Hypothalamus (tissue), 51 donors: ENCODE measurements around the gene ZSCAN26.
A peak's percentile ranks its signal among the peaks of the same experiment; 100 is the strongest.

Experiments
- DNase-seq, 51 donors: peaks; one replicate each; lab custom pipeline; 2025; lab: John Stamatoyannopoulos, UW

ZSCAN26 gene

DNA sequence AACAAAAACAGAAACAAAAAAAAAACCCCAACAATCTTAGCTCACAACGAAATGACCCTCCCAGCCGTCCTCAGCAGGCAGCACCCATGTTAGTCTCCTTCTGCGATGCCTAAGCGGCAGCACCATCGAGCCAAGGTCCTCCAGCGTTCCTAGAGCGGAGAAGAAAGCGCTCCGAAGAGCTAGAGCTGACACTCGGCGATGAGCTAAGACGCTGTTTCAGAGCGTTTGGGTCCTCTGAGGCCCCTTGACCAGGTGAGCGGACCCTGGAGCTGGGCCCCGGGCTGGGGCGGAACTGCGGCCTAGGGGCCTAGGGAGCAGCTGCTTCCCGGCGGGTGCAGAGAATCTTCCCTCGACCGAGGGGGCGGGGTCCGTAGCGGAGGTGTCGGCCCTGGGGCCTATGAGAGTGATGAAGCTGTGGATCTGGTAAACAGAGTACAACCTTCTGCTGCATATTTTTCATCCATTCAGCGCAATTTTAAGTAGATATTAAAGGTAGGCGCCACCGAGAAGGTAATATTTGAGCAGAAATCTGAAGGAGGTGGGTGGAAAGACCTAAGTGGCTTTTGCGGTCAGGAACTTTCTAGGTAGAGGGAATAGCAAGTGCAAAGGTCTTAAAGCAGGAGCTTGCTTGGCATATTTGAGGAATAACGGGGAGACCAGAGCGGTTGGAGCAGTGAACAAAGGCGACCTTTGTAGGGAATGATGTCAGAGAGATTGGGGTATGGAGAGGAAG lies at the start of gene ZSCAN26:
ZSCAN26 (plus strand) TSS at position 182 of the 733 bp plus-strand sequence. CDS start 4,777 bp downstream, outside the sequence.
- peak; percentile 23 to 96 (median 67) for DNase-seq

DNA sequence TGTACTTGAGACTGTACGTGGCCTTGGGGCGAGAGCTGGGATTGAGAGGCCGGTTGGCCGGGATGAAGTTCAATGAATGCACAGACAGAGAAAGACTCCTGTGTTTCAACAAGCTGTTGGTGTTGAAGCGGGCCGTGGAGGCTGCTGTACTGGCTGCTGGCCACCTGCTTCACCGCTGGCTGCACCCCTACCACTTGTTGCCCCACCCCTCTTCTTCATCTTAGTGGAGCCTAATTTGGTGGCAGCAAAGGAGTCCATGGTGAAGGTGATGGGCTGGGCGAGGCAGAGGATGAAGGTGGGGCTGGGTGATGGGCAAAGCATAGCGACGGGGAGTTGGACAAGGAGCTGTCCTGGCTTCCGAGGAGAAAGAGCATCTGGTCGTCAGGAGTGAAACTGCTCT lies 49.1 kb upstream of the ZSCAN26 start:
- no peak for DNase-seq

DNA sequence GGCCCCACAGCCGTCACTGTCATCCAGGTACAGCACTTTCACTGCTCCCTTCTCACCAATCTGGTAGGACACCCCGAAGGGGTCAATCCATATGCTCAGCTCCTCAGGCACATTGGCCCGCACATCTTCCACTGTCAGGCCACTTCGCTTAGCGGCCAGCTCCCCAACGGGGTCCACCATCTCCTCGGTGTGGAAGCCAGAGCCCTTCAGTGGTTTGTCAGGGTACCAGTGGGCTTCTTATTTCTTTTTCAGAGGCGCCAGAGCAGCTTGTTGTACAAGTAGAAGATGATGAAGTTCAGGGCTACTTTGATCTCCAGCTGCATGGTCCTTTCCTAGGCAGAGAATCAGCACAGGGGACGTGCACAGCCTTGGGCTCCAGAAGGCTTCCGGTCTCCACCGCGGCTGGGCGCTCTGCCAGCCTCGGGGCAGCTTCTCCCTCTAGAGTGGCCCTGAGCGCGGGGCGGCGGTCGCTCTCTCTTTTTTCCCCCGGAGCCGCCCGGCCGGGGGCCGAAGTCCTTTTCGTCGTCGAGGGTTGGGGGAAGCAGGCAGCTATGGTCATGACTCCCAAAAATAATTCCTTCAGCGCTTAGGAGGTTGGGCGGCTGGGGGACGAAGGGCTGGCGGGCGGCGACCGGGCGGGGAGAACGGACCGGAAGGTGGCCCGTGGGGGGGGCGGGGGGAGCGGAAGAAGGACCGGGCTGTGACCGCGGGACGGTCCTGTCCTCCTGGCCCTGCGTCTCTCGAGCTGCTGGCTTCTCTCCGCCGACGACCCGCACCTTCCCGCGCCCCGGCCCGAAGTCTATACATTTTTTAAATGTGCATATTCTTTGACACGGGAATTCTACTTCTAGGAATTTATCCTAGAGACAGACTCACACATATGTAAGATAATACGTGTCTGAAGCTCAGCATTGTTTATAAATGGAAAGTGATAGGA lies 48.4 kb upstream of the ZSCAN26 start:
- peak in 47 of 51 donors; percentile 6 to 77 (median 42) for DNase-seq

DNA sequence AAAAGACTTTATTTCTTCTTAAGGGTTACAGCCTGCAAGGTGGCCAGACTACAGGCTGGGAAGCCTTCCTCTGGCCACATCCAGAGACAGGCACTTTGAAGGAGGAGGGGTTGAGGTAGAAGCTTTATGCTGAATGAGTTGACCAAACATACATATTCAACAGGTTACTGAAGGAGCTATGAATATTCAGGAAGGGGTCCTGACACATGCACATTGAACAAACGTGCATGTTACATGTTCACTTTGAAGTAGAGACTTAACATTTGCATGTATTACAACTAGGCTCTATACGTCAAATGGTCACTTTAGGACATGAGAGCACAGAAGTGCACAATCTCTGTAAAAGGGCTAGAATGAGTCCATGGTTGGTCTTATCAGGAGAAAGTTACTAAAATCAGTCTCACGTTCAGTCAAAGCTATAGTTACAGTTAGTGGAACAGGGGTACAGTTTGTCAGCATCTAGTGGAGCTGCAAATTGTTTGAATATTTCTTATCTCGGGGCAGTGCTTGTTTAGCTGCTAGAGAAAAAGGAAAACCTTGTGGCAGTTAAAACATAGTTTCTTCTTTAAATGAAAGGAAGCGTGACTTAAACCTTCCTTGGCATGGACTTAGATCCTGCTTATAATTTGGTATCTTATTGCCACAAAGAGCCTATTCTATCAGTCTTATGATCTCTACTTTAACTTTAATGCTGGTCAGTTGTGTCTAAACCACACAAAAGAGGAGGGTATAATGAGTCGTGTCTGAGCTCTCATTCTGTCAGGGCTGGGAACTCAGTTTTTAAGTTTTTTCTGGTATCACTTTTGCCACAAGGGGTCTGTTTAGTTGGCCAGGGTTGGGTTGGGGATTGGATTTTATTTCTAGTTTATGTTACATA lies 46.4 kb upstream of the ZSCAN26 start:
- DNase-seq, result no peak

DNA sequence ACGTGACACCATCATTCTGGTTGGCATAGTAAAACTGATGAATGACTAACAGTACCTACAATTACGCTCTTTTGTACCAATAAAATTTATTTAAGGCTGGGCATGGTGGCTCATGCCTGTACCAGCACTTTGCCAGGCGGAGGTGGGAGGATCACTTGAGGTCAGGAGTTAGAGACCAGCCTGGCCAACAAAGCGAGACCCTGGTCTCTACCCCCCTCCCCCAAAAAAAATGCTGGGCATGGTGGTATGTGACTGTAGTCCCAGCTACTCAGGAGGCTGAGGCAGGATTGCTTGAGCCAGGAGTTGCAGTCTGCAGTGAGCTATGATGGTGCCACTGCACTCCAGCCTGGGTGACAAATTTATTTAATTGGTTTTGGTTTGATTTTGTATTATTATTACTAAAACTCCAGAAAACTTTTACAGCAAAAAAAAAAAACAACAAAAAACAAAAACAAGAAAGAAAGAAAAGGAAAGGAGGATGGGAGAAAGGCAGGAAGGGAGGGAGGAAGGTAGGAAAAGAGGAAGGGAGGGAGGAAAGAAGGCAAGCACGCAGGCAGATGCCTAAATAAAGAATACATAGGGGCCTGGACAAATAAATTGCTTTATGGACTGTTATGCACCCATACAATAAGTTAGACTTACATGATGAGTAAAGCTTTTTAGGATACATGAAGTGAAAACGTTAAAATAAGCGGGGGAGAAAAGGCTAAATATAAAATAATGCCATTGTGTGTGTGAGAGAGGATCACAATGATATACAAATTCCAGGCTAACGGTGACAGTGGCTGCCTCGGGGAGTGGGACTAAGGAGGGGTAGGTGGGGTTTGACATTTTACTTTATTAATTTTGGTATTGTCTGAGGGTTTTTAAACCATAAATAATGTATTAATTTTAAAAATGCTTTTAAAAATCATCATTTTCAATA lies 42.5 kb upstream of the ZSCAN26 start:
- no peak for DNase-seq

DNA sequence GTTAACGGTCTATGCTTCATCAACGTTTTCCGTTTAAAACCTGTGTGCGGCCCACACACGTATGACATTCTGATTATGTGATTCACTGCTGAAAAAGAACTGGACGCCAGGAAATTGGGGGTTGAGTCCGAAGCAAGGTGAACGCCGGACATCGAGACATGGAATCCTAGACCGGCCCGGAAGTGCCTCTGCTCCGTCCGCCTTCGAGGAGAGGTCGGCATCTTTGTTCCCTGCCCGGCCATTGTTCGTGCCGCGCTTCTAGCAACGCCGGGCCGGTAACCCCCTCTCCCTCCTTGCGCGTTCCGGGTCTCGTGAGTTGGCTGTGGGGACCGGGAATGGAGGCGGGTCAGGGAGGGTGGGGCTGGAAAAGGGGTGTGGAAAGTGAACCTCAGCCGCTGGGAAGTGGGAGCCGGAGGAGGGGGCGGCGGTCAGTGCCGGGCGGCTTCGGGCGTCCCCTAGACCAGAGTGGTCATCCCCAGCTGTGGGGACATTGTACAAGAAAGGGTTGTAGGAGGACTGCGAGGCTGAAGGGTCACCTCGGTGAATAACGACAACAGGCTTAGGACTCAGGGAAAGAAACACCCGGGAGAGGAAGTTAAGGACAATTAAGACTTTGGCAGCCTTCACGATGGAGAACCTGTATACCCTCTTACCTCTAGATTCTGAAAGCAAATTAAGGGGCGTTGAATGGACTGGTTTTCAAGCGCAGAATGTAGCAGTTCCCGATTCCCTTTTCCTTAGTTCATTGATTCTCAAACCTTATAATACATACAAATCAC lies 41.7 kb upstream of the ZSCAN26 start, which contains the start of gene ZSCAN9:
ZSCAN9 (plus strand) TSS at position 220 of the 779 bp plus-strand sequence. CDS start 1,810 bp downstream, outside the sequence.
- DNase-seq, result peak; percentile 11 to 85 (median 58)

DNA sequence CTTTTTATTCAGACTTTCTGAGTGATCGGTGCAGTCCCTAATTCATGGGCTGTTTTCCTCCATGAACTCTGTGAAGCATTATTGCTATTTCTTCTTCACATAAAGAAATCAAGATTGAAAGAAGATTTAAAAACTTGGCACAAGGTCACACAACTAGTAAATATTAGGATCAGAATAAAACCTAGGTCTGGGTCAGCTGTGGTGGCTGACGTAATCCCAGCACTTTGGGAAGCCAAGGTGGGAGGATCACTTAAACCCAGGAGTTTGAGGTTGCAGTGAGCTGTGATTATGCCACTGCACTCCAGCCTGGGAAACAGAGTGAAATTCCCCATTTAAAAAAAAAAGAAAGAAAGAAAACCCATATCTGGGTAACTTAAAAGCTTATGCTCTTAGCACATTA lies 40.5 kb upstream of the ZSCAN26 start:
- DNase-seq, result no peak

DNA sequence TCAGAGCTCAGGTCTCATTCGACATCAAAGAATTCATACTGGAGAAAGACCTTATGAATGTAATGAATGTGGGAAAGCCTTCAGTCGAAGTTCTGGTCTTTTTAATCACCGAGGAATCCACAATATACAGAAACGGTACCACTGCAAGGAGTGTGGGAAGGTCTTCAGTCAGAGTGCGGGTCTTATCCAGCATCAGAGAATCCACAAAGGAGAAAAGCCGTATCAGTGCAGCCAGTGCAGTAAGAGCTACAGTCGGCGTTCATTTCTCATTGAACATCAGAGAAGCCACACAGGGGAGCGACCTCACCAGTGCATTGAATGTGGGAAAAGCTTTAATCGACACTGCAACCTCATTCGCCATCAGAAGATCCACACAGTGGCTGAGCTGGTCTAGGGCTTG lies 34.2 kb upstream of the ZSCAN26 start:
- no peak for DNase-seq

DNA sequence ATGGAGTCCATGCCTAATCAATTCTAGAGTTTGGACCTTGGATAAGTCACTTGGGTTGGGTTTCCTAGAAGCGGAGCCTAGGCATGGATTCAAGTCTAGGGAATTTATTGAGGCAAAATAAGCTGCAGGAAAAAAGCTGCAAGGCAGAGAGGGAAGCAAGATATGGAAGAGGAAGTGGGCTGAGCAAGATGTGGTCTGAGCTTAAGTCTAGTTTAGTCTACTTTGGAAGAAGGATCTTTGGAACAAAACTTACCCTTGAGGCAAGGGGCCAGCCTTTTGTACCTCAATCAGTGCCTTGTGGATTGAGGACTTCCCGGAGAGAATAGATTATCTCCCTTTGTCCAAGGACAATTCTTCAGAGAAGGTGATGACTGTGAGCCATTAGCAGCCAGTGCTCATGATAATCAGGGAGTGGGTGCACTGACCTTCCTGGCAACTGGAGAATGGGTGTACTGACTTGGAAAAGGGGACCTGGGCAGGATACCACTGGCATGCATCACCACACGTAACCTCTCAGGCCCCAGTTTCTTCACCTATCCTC lies 31.0 kb upstream of the ZSCAN26 start:
- DNase-seq, result no peak

DNA sequence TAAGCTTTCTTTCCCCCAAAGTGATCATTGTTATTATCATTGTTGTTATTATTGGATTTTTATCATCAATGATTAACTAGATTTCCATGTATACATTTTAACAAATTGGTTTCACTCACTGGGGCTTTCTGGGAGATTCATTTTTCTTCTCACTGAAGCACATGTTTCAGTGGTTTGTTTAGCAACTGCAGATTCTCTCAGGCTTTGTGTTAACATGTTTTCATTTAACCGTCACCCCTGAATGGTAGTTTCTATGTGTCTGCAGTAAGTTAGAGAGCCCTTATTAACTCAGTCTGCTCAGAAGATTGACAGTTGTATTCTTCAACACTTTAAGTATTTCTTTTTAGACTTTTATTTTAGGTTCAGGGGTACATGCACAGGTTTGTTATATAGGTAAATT lies 27.3 kb upstream of the ZSCAN26 start:
- no peak for DNase-seq

DNA sequence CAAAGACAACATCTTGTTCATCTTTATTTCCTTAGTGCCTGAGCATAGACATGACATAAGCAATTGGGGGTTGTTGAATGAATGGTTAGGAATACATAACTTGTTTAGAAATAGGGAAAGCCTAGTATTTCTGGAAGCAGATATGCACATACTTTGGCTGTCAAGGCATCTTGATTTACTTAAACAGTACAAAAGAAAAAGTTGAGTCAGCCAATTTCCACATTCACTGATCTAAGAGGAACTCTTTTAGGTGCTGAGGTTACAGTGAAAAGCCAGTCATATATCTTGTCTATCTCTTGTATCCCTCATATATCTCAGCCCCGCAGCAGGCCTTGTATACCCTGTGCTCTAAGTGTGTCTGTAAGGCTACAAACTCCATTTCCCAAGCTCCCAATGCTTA lies 26.5 kb upstream of the ZSCAN26 start:
- no peak for DNase-seq

DNA sequence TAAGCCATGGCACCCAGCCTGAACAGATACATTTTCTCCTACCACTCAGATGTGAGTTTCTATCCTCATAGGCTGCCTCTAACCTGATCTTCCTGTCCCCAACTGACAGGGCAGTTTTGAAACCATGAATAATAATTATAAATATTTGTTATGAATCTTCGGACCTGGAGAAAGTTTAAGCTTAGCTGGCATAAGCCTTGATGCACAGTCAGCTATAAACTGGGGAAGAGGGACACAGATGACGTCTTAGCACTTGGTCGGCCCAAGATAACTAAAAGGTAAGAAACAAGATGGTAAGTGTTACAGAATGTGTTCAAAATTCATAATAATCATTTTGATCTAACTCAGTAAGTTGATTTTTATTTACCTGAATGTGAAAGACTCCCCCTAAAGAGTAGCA lies 23.0 kb upstream of the ZSCAN26 start:
- no peak for DNase-seq

DNA sequence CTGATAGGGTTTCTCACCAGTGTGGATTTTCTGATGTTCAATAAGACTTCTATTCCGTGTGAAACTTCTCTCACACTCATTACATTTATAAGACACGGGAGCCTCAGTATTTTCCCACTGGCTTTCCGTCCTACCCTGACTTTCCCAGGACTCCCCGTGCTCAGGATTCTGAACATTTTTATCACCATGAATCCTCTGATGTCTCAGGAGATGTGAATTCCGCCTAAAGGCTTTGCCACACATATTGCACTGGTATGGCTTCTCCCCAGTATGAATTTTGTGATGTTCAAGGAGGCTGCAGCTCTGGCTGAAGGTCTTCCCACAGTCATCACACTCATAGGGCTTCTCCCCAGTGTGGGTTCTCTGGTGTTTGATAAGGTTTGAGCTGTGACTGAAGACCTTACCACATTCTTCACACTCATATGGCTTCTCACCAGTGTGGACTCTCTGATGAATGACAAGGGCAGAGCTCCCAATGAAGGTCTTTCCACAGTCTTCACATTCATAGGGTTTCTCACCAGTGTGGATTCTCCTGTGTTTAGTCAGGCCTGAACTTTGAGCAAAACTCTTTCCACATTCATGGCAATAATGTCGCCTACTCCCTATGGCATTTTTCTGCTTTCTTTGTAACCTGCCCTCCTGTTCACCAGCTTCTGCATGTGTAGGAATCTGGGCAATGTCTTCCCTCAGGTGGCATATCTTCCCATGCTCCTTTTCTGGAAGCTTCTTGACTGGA lies 21.6 kb upstream of the ZSCAN26 start:
- DNase-seq, result no peak

DNA sequence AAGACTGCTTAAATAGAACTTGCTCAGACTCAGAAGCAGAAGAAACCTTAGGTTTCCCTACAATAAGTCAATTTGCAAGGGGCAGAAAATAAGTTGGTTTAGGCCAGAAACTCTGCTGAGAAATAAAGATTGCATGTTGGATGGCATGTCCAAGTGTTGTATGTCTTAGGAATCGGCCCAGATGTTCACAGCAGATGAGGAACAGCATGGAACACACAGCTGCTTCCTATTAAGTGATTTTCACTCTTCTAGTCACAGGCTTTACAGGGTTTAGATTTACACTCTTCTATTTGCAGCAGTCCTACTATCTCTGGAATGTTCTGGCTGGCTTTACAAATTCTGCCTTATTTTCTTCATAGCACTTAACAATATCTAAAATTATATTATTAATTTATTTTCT lies 18.0 kb upstream of the ZSCAN26 start:
- DNase-seq, result no peak

DNA sequence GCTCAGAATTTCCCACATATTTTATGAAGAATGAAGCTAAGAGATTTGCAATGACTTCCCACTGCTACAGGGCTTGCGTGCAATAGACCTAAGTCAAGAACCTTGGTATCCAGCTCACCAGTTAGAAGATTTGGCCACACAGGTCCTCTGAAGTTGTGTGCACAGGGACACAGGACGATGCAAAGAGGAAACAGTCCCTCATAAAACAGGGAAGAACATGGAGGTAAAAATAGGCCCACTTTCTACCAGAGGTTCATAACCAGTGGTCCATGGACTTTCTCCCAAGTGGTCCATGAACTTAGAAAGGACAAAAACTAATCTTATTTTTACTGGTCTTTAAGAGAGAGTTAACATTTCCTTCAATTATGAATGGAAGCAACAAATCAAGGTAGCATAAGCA lies 16.2 kb upstream of the ZSCAN26 start:
- no peak for DNase-seq

DNA sequence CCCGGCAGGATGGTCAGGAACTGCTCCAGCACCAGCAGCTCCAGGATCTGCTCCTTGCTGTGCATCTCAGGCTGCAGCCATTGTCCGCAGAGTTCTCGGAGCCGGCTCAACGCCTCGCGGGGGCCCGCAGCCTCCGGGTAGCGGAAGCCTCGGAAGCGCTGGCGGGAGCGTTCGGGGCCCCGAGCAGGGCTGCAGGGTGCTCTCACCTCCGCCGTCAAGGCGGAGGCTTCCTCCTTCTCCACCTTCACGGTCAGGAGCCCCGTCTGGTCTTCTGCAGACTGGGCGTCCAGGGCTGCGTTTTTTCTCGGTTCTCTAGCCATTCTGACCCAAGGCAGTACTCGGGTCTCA lies 15.3 kb upstream of the ZSCAN26 start:
- peak in 4 of 51 donors; percentile 4 to 33 (median 18) for DNase-seq
